PFSK-1 (cell line): ENCODE data around the gene MAML2.

ENCODE experiments used
- FOXP2 ChIP-seq: optimal IDR thresholded peaks from 2 replicates; pipeline ENCODE3; 2011; ENCODE audit warnings: borderline replicate concordance, control low read depth, inconsistent platforms; ENCODE audit not compliant: insufficient read depth; ENCODE audit errors: extremely low read length, extremely low read depth
- POLR2AphosphoS5 ChIP-seq: IDR thresholded peaks from 2 replicates; pipeline ENCODE4 v1.6.1; 2012; ENCODE audit warnings: low read depth, mild to moderate bottlenecking, control low read depth, low read length, moderate library complexity
- SIN3A ChIP-seq: IDR thresholded peaks from 2 replicates; pipeline ENCODE4 v1.6.1; 2012; ENCODE audit warnings: mild to moderate bottlenecking, low read length, moderate library complexity, borderline replicate concordance; ENCODE audit not compliant: insufficient read depth
- TAF1 ChIP-seq: IDR thresholded peaks from 2 replicates; pipeline ENCODE4 v1.6.1; 2012; ENCODE audit warnings: low read length, control low read depth, borderline replicate concordance; ENCODE audit not compliant: insufficient read depth
- TF ChIP-seq, protein P1 (sequence below), 2 experiments: IDR thresholded peaks; 2 replicates each; pipeline versions ENCODE4 v1.6.1 to v1.8.0; 2011 to 2012; ENCODE audit warnings: low read depth in 2 of 2, low read length in 2 of 2, control low read depth in 1 of 2, inconsistent platforms in 1 of 2, mild to moderate bottlenecking in 1 of 2, moderate library complexity in 1 of 2; ENCODE audit not compliant: insufficient read depth in 1 of 2

Gene MAML2

GRCh38 chr11:96356848-96357247, 13.9 kb upstream of the MAML2 start:
- no peak for TF ChIP-seq POLR2AphosphoS5
- TF ChIP-seq, protein P1, sequence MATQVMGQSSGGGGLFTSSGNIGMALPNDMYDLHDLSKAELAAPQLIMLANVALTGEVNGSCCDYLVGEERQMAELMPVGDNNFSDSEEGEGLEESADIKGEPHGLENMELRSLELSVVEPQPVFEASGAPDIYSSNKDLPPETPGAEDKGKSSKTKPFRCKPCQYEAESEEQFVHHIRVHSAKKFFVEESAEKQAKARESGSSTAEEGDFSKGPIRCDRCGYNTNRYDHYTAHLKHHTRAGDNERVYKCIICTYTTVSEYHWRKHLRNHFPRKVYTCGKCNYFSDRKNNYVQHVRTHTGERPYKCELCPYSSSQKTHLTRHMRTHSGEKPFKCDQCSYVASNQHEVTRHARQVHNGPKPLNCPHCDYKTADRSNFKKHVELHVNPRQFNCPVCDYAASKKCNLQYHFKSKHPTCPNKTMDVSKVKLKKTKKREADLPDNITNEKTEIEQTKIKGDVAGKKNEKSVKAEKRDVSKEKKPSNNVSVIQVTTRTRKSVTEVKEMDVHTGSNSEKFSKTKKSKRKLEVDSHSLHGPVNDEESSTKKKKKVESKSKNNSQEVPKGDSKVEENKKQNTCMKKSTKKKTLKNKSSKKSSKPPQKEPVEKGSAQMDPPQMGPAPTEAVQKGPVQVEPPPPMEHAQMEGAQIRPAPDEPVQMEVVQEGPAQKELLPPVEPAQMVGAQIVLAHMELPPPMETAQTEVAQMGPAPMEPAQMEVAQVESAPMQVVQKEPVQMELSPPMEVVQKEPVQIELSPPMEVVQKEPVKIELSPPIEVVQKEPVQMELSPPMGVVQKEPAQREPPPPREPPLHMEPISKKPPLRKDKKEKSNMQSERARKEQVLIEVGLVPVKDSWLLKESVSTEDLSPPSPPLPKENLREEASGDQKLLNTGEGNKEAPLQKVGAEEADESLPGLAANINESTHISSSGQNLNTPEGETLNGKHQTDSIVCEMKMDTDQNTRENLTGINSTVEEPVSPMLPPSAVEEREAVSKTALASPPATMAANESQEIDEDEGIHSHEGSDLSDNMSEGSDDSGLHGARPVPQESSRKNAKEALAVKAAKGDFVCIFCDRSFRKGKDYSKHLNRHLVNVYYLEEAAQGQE (IDR thresholded peaks at IDR 0.05; ENCODE audit: insufficient read depth in 1 of 2, low read depth in 2 of 2, low read length in 2 of 2), result no peak
- no peak for TF ChIP-seq SIN3A
- no peak for TF ChIP-seq FOXP2
- no peak for TF ChIP-seq TAF1

DNA sequence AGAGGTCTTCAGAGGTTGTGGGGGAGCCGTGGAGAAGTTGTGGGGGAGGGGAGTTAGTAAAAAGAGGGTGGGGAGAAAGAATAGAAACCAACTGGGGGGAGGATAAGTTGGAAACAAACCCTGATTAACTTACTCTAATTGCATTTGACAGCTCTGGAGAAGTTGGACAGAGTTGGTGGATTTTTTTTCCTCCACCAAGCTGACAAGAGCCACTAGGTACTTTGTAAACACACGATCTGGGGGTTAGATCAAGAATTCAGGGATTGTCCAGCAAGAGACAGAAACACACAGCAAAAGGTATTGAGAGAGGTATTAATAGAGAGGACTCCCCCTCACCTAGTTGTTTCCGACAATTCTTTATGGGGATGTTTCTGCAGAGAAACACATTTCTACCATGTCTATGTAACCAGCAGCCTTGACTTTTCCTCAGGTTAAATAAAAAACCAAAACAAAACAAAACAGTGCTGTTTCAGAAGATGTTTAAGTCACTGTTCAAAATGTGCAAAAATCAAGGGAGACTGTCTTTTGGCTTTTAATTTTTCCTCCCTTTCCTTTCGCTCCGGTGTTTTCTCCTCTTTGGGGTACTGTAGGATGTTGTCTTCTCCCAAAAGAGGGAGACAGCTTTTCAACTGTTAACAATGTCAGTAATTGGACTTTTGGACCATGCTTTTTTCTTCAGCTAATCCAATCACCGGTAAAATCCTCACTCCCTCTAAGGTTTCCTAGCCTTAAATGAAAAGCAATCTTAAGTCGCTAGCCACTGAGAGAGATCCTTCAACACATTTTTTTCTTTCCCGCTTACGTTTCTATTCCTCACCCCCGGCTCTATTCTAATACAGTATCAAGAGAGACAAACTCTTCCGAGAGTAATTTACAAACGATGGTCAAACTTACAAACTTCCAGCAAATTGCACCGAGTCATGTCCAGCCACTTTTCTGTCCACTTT, 708 bp downstream of the MAML2 start:
- 0 out of 2 replicates have a peak, but pooled peaks have one; percentile 34 for TF ChIP-seq TAF1
- TF ChIP-seq SIN3A, result no peak

- TF ChIP-seq FOXP2, result no peak
- TF ChIP-seq SIN3A, result 0 out of 2 replicates have a peak, but pooled peaks have one; percentile 30
Observed at GRCh38 chr11:96341211-96342013, 1.6 kb downstream of the MAML2 start.

GRCh38 chr11:96340555-96340885, 2.5 kb downstream of the MAML2 start:
- TF ChIP-seq, protein P1 (IDR thresholded peaks at IDR 0.05; ENCODE audit: insufficient read depth in 1 of 2, low read depth in 2 of 2, low read length in 2 of 2), result no peak
- TF ChIP-seq POLR2AphosphoS5 (no peak), TAF1 (no peak), FOXP2 (no peak), SIN3A (no peak)

DNA sequence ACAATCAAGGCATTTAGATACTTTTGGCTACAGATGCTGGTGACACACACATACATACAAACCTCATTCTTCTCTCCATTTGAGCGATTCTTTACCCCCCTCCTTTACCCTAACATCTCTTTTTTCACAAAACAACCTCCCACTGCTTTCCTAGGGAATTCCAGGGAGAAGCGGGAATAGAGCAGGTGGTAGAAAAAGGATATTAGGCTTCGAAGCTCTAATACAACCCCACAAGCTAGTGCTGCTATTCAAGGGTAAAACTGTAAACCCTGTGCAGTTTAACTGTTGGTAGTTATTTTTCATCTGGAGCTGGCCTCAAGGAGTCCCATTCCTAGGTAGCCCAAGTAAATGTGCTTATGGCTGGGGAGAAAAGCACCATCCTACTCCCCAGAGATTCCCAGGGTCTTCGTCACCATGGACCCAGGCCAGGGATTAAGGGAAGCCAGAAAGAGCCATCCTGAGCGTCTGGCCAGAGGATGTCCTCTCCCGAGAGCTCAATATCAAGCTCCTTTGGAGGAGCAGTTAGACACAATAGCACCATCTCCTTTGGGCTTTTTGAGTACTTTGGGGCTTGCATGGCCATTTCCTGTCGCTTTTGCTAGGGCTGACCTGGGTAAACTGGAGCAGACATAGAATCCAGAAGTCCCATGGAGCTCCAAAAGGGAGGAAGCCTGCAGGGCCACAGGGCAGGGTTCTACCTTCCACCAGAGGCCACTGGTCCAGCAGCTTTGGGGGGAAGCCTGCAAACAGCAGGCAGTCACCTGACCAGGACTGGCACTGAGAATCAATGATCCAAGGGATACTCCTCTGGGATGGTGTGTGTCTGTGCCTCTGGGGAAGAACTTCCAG, 3.1 kb downstream of the MAML2 start:
- TF ChIP-seq, protein P1 (IDR thresholded peaks at IDR 0.05; ENCODE audit: insufficient read depth in 1 of 2, low read depth in 2 of 2, low read length in 2 of 2), result no peak
- TF ChIP-seq FOXP2 (no peak), TAF1 (no peak), SIN3A (no peak), POLR2AphosphoS5 (no peak)
